Body of pancreas (tissue), 4 donors: ENCODE measurements around the gene SPTA1. TPM values are rescaled to one million over a fixed set of nuclear protein-coding genes. Genes with fewer than 3 reads are reported as not detected.

Source experiments
- ATAC-seq: fragments of 150-250 bp; one replicate; pipeline ENCODE4 v1.9.1; 2016
- DNase-seq, 4 donors: peaks; one replicate each; pipeline ENCODE4 v3.0.0-alpha.2; 2019
- H3K27ac ChIP-seq, 4 donors: fragments of 200-600 bp; sonication (generic); 1 replicate in 3 of 4; 2 replicates in 1 of 4; pipeline versions ENCODE4 v1.5.1 to v1.6.1; 2016 to 2019; ENCODE audit warnings: mild to moderate bottlenecking in 1 of 4, mixed read lengths in 1 of 4, moderate library complexity in 1 of 4
- H3K27me3 ChIP-seq, 2 donors: fragments of 200-600 bp; sonication (generic); one replicate each; pipeline ENCODE4 v1.6.0; 2016; ENCODE audit warnings: mild to moderate bottlenecking in 1 of 2
- H3K36me3 ChIP-seq, 2 donors: fragments of 200-600 bp; sonication (generic); replicated peaks in 1 of 2; 2 replicates each; pipeline ENCODE4 v1.5.1; 2016; ENCODE audit warnings: low read depth in 2 of 2; ENCODE audit not compliant: insufficient read depth in 1 of 2
- H3K4me1 ChIP-seq: fragments of 200-600 bp; sonication (generic); one replicate; pipeline ENCODE4 v1.6.0; 2016
- H3K4me3 ChIP-seq, 2 donors: fragments of 200-600 bp; sonication (generic); 1 replicate in 1 of 2; 2 replicates in 1 of 2; pipeline ENCODE4 v1.5.1; 2016 to 2019
- H3K9me3 ChIP-seq, 3 donors: fragments of 200-600 bp; sonication (generic); 1 replicate in 2 of 3; 2 replicates in 1 of 3; pipeline ENCODE4 v1.5.1; 2016
- CTCF ChIP-seq, 7 experiments: fragments of 450-650 bp in 4 of 7; fragments of 200-600 bp in 3 of 7; sonication (generic) in 3 of 7; IDR thresholded peaks; one replicate each; pipeline ENCODE4 v1.5.1; 2016 to 2019; ENCODE audit warnings: antibody characterized with exemption in 7 of 7
- POLR2A ChIP-seq, 3 donors: fragments of 450-650 bp; IDR thresholded peaks; one replicate each; pipeline ENCODE4 v1.6.1; 2016; ENCODE audit warnings: antibody characterized with exemption in 3 of 3, mild to moderate bottlenecking in 2 of 3
- WGBS, 2 donors: methylation state at CpG; one replicate each; pipeline ENCODE4 v1.1.5; 2017; 5-methylcytosine and 5-hydroxymethylcytosine counted together
- intact Hi-C: fragments of 100-400 bp; cut with DNase I; formaldehyde crosslinking; loops from one replicate; pipeline ENCODE4 v1.15.1; 2023
- total RNA-seq, 2 donors: library from RNA; depleted of rRNA; stranded (reverse); fragments of >200 nt; gene quantifications; one replicate each; pipeline ENCODE4 v1.1.0, GENCODE V29; 2016

Gene SPTA1
- total RNA-seq, 2 donors from 2014 or later: not detected

GRCh38 chr1:158638904-158639303 lies 47.6 kb downstream of the SPTA1 start:
- H3K9me3 ChIP-seq: no peaks in the 10 kb centered on the region
- intact Hi-C loops: no loop called here
- H3K4me1 ChIP-seq: no peaks in the 10 kb centered on the region
- no peak overlapping the region for H3K4me3 ChIP-seq
- TF ChIP-seq POLR2A (IDR thresholded peaks at IDR 0.05) (no peak), CTCF (IDR thresholded peaks at IDR 0.05) (no peak)
- no peaks in the 10 kb centered on the region for H3K27me3 ChIP-seq
- ATAC-seq (no peak), DNase-seq (no peak)
- H3K36me3 ChIP-seq: no peaks in the 10 kb centered on the region
- no peak overlapping the region for H3K27ac ChIP-seq

- Histone ChIP-seq H3K9me3 (no peaks in the 10 kb centered on the region), H3K4me1 (no peaks in the 10 kb centered on the region), H3K4me3 (no peak overlapping the region), H3K27ac (no peak overlapping the region), H3K27me3 (no peaks in the 10 kb centered on the region), H3K36me3 (no peaks in the 10 kb centered on the region)
- no peak for TF ChIP-seq CTCF (IDR thresholded peaks at IDR 0.05)
- TF ChIP-seq POLR2A (IDR thresholded peaks at IDR 0.05): no peak
- 71 to 72% methylated on average over 4 of the region's 4 CpGs for WGBS, 2 donors
- ATAC-seq (no peak), DNase-seq (no peak)
- intact Hi-C loops: no loop called here
Measured at GRCh38 chr1:158638146-158638545, 48.4 kb downstream of the SPTA1 start.

GRCh38 chr1:158613764-158614163 lies 72.8 kb downstream of the SPTA1 start:
- 60 to 62% methylated on average over 3 of the region's 3 CpGs for WGBS, 2 donors
- H3K27ac ChIP-seq: no peak overlapping the region
- H3K9me3 ChIP-seq: no peaks in the 10 kb centered on the region
- TF ChIP-seq CTCF (IDR thresholded peaks at IDR 0.05) (no peak), POLR2A (IDR thresholded peaks at IDR 0.05) (no peak)
- no peaks in the 10 kb centered on the region for H3K36me3 ChIP-seq
- no peak for ATAC-seq
- H3K27me3 ChIP-seq: no peaks in the 10 kb centered on the region
- intact Hi-C loops: no loop called here
- DNase-seq: no peak
- no peak overlapping the region for H3K4me3 ChIP-seq
- no peaks in the 10 kb centered on the region for H3K4me1 ChIP-seq

- Histone ChIP-seq H3K4me1 (no peaks in the 10 kb centered on the region), H3K27me3 (no peaks in the 10 kb centered on the region), H3K9me3 (no peaks in the 10 kb centered on the region), H3K36me3 (no peaks in the 10 kb centered on the region), H3K4me3 (no peak overlapping the region), H3K27ac (no peak overlapping the region)
- TF ChIP-seq CTCF (IDR thresholded peaks at IDR 0.05) (no peak), POLR2A (IDR thresholded peaks at IDR 0.05) (no peak)
- DNase-seq (no peak), ATAC-seq (no peak)
- intact Hi-C loops: no loop called here
- 32 to 41% methylated on average over 3 of the region's 3 CpGs for WGBS, 2 donors
Measured at GRCh38 chr1:158611916-158612315, 74.6 kb downstream of the SPTA1 start.

GRCh38 chr1:158607296-158607695 lies 79.2 kb downstream of the SPTA1 start:
- ATAC-seq (no peak), DNase-seq (no peak)
- no peaks in the 10 kb centered on the region for H3K27me3 ChIP-seq
- no peaks in the 10 kb centered on the region for H3K36me3 ChIP-seq
- no peaks in the 10 kb centered on the region for H3K9me3 ChIP-seq
- H3K27ac ChIP-seq: no peak overlapping the region
- TF ChIP-seq CTCF (IDR thresholded peaks at IDR 0.05) (no peak), POLR2A (IDR thresholded peaks at IDR 0.05) (no peak)
- WGBS, 2 donors: 50 to 57% methylated on average over 1 of the region's 1 CpG
- intact Hi-C loops: no loop called here
- H3K4me1 ChIP-seq: no peaks in the 10 kb centered on the region
- H3K4me3 ChIP-seq: no peak overlapping the region
